ENCODE measurements around the gene ZNF333. TPM values are rescaled to one million over a fixed set of nuclear protein-coding genes. Genes with fewer than 3 reads are reported as not detected.

ZNF333 gene
- 9.8 TPM for polyA plus RNA-seq (2013, experiment 1 of 2)
- polyA plus RNA-seq (2013, experiment 2 of 2), result 8.9 TPM

GRCh38 chr19:14689598-14690503, at the start of gene ZNF333:
Gene ZNF333, plus strand, starts transcription at chr19:14690048. Its CDS starts 3,444 bp downstream, at chr19:14693492.
- no peaks in the 10 kb centered on the region for H3K4me1 ChIP-seq (ENCODE audit: control insufficient read depth in 2 of 2, insufficient read depth in 1 of 2, low read depth in 1 of 2, low read length in 2 of 2)
- no peak within 1 kb of the TSS for H3K4ac ChIP-seq (ENCODE audit: low read length)
- H3K18ac ChIP-seq (ENCODE audit: low read length), result peak within 1 kb of the TSS; percentile 99
- H3K14ac ChIP-seq (ENCODE audit: low read length), result no peak within 1 kb of the TSS
- no peak within 1 kb of the TSS for H2AK5ac ChIP-seq (ENCODE audit: low read depth, low read length)
- no peaks in the 10 kb centered on the region for H3K79me1 ChIP-seq (ENCODE audit: low read depth, low read length)
- no CpG with 5 or more reads among the region's 66 CpGs for WGBS, 2 donors (ENCODE audit: extremely low coverage in 2 of 2, insufficient read length in 2 of 2, insufficient replicate concordance in 1 of 2)
- H3K27ac ChIP-seq (replicated peaks; ENCODE audit: low read length), result peak within 1 kb of the TSS; percentile 99
- H3K27me3 ChIP-seq (ENCODE audit: control insufficient read depth in 3 of 3, insufficient read depth in 3 of 3, low read depth in 1 of 3, low read length in 3 of 3), result no peaks in the 10 kb centered on the region
- no peak within 1 kb of the TSS for H2BK12ac ChIP-seq (ENCODE audit: low read length)
- H3K4me2 ChIP-seq (ENCODE audit: insufficient read depth, low read length, poor library complexity, severe bottlenecking), result peak within 1 kb of the TSS; percentile 76
- H3K9ac ChIP-seq (ENCODE audit: low read depth, low read length, poor library complexity), result peak within 1 kb of the TSS; percentile 56
- no peaks in the 10 kb centered on the region for H3K9me3 ChIP-seq (replicated peaks in 1 of 2; ENCODE audit: control insufficient read depth in 2 of 2, insufficient read depth in 1 of 2, low read depth in 1 of 2, low read length in 2 of 2)
- peak within 1 kb of the TSS; percentile 96 to 98 for H3K4me3 ChIP-seq (ENCODE audit: low read length in 2 of 2)
- H4K91ac ChIP-seq (ENCODE audit: low read depth, low read length, poor library complexity), result no peak within 1 kb of the TSS
- DNase-seq (ENCODE audit: low spot score), result peak; percentile 89
- no peak within 1 kb of the TSS for H2BK15ac ChIP-seq (ENCODE audit: low read length)
- H4K8ac ChIP-seq (ENCODE audit: low read depth, low read length), result peak within 1 kb of the TSS; percentile 77
- H2BK120ac ChIP-seq (ENCODE audit: low read depth, low read length), result no peak within 1 kb of the TSS
- H3K23ac ChIP-seq (ENCODE audit: low read depth, low read length, poor library complexity), result peak within 1 kb of the TSS; percentile 96
- peaks cover under 1 to 16% of the 10 kb centered on the region in 2 donors for H3K36me3 ChIP-seq (replicated peaks in 1 of 2; ENCODE audit: control insufficient read depth in 2 of 2, insufficient read depth in 2 of 2, low read length in 2 of 2)
- peak within 1 kb of the TSS; percentile 100 for H2AFZ ChIP-seq (ENCODE audit: low read length)
- peak within 1 kb of the TSS; percentile 91 for H2BK5ac ChIP-seq (ENCODE audit: low read length)

- Histone ChIP-seq H2AK5ac (ENCODE audit: low read depth, low read length) (no peak overlapping the region), H3K9ac (ENCODE audit: low read depth, low read length, poor library complexity) (no peak overlapping the region), H3K36me3 (replicated peaks in 1 of 2; ENCODE audit: control insufficient read depth in 2 of 2, insufficient read depth in 2 of 2, low read length in 2 of 2) (no peaks in the 10 kb centered on the region), H3K4me3 (ENCODE audit: low read length in 2 of 2) (no peak overlapping the region), H3K27ac (replicated peaks; ENCODE audit: low read length) (no peak overlapping the region), H3K4ac (ENCODE audit: low read length) (no peak overlapping the region), H3K23ac (ENCODE audit: low read depth, low read length, poor library complexity) (no peak overlapping the region), H2BK120ac (ENCODE audit: low read depth, low read length) (no peak overlapping the region), H3K79me1 (ENCODE audit: low read depth, low read length) (no peaks in the 10 kb centered on the region), H2BK5ac (ENCODE audit: low read length) (no peak overlapping the region), H4K8ac (ENCODE audit: low read depth, low read length) (no peak overlapping the region), H3K4me1 (ENCODE audit: control insufficient read depth in 2 of 2, insufficient read depth in 1 of 2, low read depth in 1 of 2, low read length in 2 of 2) (peaks cover 0 to 2% of the 10 kb centered on the region in 2 donors), H3K4me2 (ENCODE audit: insufficient read depth, low read length, poor library complexity, severe bottlenecking) (no peak overlapping the region), H3K27me3 (ENCODE audit: control insufficient read depth in 3 of 3, insufficient read depth in 3 of 3, low read depth in 1 of 3, low read length in 3 of 3) (peaks cover 0 to 7% (median 0%) of the 10 kb centered on the region in 3 experiments), H3K18ac (ENCODE audit: low read length) (no peak overlapping the region), H4K91ac (ENCODE audit: low read depth, low read length, poor library complexity) (no peak overlapping the region), H2BK15ac (ENCODE audit: low read length) (no peak overlapping the region), H3K14ac (ENCODE audit: low read length) (no peak overlapping the region), H3K9me3 (replicated peaks in 1 of 2; ENCODE audit: control insufficient read depth in 2 of 2, insufficient read depth in 1 of 2, low read depth in 1 of 2, low read length in 2 of 2) (peaks cover 0 to 11% of the 10 kb centered on the region in 2 donors), H2BK12ac (ENCODE audit: low read length) (no peak overlapping the region), H2AFZ (ENCODE audit: low read length) (no peak overlapping the region)
- no CpG with 5 or more reads among the region's 2 CpGs for WGBS, 2 donors (ENCODE audit: extremely low coverage in 2 of 2, insufficient read length in 2 of 2, insufficient replicate concordance in 1 of 2)
- no peak for DNase-seq (ENCODE audit: low spot score)
These were observed 41.3 kb upstream of the ZNF333 start for GRCh38 chr19:14648506-14648905.

- no peak overlapping the region for H3K14ac ChIP-seq (ENCODE audit: low read length)
- no peak overlapping the region for H3K23ac ChIP-seq (ENCODE audit: low read depth, low read length, poor library complexity)
- no peaks in the 10 kb centered on the region for H3K36me3 ChIP-seq (replicated peaks in 1 of 2; ENCODE audit: control insufficient read depth in 2 of 2, insufficient read depth in 2 of 2, low read length in 2 of 2)
- peaks cover 0 to 2% of the 10 kb centered on the region in 2 donors for H3K4me1 ChIP-seq (ENCODE audit: control insufficient read depth in 2 of 2, insufficient read depth in 1 of 2, low read depth in 1 of 2, low read length in 2 of 2)
- H3K9me3 ChIP-seq (replicated peaks in 1 of 2; ENCODE audit: control insufficient read depth in 2 of 2, insufficient read depth in 1 of 2, low read depth in 1 of 2, low read length in 2 of 2), result peaks cover 0 to 10% of the 10 kb centered on the region in 2 donors
- H2BK15ac ChIP-seq (ENCODE audit: low read length), result no peak overlapping the region
- H4K8ac ChIP-seq (ENCODE audit: low read depth, low read length), result no peak overlapping the region
- no peak overlapping the region for H3K18ac ChIP-seq (ENCODE audit: low read length)
- no peak overlapping the region for H3K4me2 ChIP-seq (ENCODE audit: insufficient read depth, low read length, poor library complexity, severe bottlenecking)
- no peaks in the 10 kb centered on the region for H3K79me1 ChIP-seq (ENCODE audit: low read depth, low read length)
- WGBS, 2 donors (ENCODE audit: extremely low coverage in 2 of 2, insufficient read length in 2 of 2, insufficient replicate concordance in 1 of 2), result 78 to 100% methylated on average over 3 to 4 of the region's 4 CpGs
- no peak overlapping the region for H2AK5ac ChIP-seq (ENCODE audit: low read depth, low read length)
- H2AFZ ChIP-seq (ENCODE audit: low read length), result no peak overlapping the region
- no peak overlapping the region for H3K4ac ChIP-seq (ENCODE audit: low read length)
- H3K27me3 ChIP-seq (ENCODE audit: control insufficient read depth in 3 of 3, insufficient read depth in 3 of 3, low read depth in 1 of 3, low read length in 3 of 3), result peaks cover 0 to 7% (median 0%) of the 10 kb centered on the region in 3 experiments
- no peak overlapping the region for H3K27ac ChIP-seq (replicated peaks; ENCODE audit: low read length)
- H3K9ac ChIP-seq (ENCODE audit: low read depth, low read length, poor library complexity), result no peak overlapping the region
- DNase-seq (ENCODE audit: low spot score), result no peak
- no peak overlapping the region for H2BK120ac ChIP-seq (ENCODE audit: low read depth, low read length)
- no peak overlapping the region for H3K4me3 ChIP-seq (ENCODE audit: low read length in 2 of 2)
- H4K91ac ChIP-seq (ENCODE audit: low read depth, low read length, poor library complexity), result no peak overlapping the region
- no peak overlapping the region for H2BK5ac ChIP-seq (ENCODE audit: low read length)
- no peak overlapping the region for H2BK12ac ChIP-seq (ENCODE audit: low read length)
These were observed 40.8 kb upstream of the ZNF333 start for GRCh38 chr19:14649020-14649419.

- Histone ChIP-seq H3K14ac (ENCODE audit: low read length) (no peak overlapping the region), H3K4me3 (ENCODE audit: low read length in 2 of 2) (no peak overlapping the region), H3K9ac (ENCODE audit: low read depth, low read length, poor library complexity) (no peak overlapping the region), H3K4ac (ENCODE audit: low read length) (no peak overlapping the region), H3K36me3 (replicated peaks in 1 of 2; ENCODE audit: control insufficient read depth in 2 of 2, insufficient read depth in 2 of 2, low read length in 2 of 2) (no peaks in the 10 kb centered on the region), H3K18ac (ENCODE audit: low read length) (no peak overlapping the region), H2BK5ac (ENCODE audit: low read length) (no peak overlapping the region), H3K27ac (replicated peaks; ENCODE audit: low read length) (no peak overlapping the region), H4K8ac (ENCODE audit: low read depth, low read length) (no peak overlapping the region), H3K27me3 (ENCODE audit: control insufficient read depth in 3 of 3, insufficient read depth in 3 of 3, low read depth in 1 of 3, low read length in 3 of 3) (peaks cover 0 to 3% (median 0%) of the 10 kb centered on the region in 3 experiments), H4K91ac (ENCODE audit: low read depth, low read length, poor library complexity) (no peak overlapping the region), H3K79me1 (ENCODE audit: low read depth, low read length) (no peaks in the 10 kb centered on the region), H3K23ac (ENCODE audit: low read depth, low read length, poor library complexity) (no peak overlapping the region), H2BK120ac (ENCODE audit: low read depth, low read length) (no peak overlapping the region), H2AFZ (ENCODE audit: low read length) (no peak overlapping the region), H3K4me2 (ENCODE audit: insufficient read depth, low read length, poor library complexity, severe bottlenecking) (no peak overlapping the region), H3K9me3 (replicated peaks in 1 of 2; ENCODE audit: control insufficient read depth in 2 of 2, insufficient read depth in 1 of 2, low read depth in 1 of 2, low read length in 2 of 2) (peaks cover 0 to 7% of the 10 kb centered on the region in 2 donors), H2BK15ac (ENCODE audit: low read length) (no peak overlapping the region), H3K4me1 (ENCODE audit: control insufficient read depth in 2 of 2, insufficient read depth in 1 of 2, low read depth in 1 of 2, low read length in 2 of 2) (peaks cover 0 to 2% of the 10 kb centered on the region in 2 donors), H2AK5ac (ENCODE audit: low read depth, low read length) (no peak overlapping the region), H2BK12ac (ENCODE audit: low read length) (no peak overlapping the region)
- no peak for DNase-seq (ENCODE audit: low spot score)
- WGBS, 2 donors (ENCODE audit: extremely low coverage in 2 of 2, insufficient read length in 2 of 2, insufficient replicate concordance in 1 of 2), result 100% methylated on average over 2 of the region's 2 CpGs
These were observed 39.7 kb upstream of the ZNF333 start for GRCh38 chr19:14650161-14650560.
